ENCODE data around the gene KSR2. TPM values are rescaled to one million over a fixed set of nuclear protein-coding genes. Genes with fewer than 3 reads are reported as not detected.

The KSR2 gene
- total and polyA plus RNA-seq, 2 donors (not counting 3 experiments of a cell fraction or from before 2014, with no cell fraction given) = 2.1 to 5.2 TPM

GRCh38 chr12:117827660-117828059, 141.1 kb downstream of the KSR2 start:
- BruUV-seq (replicated peaks) = no TSS peak
- no peaks in the 10 kb centered on the region for H3K4me1 ChIP-seq (ENCODE audit: control insufficient read depth, extremely low read depth, insufficient read depth, low read length)
- FAIRE-seq (no peak), DNase-seq (ENCODE audit: low read depth, low spot score) (no peak)
- no peak overlapping the region for H3K4me2 ChIP-seq (ENCODE audit: insufficient read depth, low read length)
- dilution Hi-C loops (cut with MboI; ENCODE audit: extremely low pct_ligation_motif_present, low sequenced_read_pairs) (loop anchor here (25.0 kb wide), 2 partner anchors 215 to 465 kb away; partner anchors contain the start of gene NOS1), intact Hi-C loops (cut with micrococcal nuclease) (no loop called here)
- no peaks in the 10 kb centered on the region for H3K9me3 ChIP-seq (replicated peaks; ENCODE audit: control insufficient read depth, insufficient read depth, low read length)
- H3K4me3 ChIP-seq (replicated peaks in 1 of 3; ENCODE audit: insufficient read depth in 1 of 3, low read depth in 1 of 3, low read length in 3 of 3) = no peak overlapping the region
- H3K79me2 ChIP-seq (ENCODE audit: control insufficient read depth, insufficient read depth, low read length) = no peaks in the 10 kb centered on the region
- CTCF ChIA-PET = interaction anchor here (1.0 to 1.7 kb wide), 4 partner anchors 9 to 461 kb away, joined by 3 to 9 read pairs (median 5); no protein-coding TSS in a partner anchor
- no peaks in the 10 kb centered on the region for H3K27me3 ChIP-seq (ENCODE audit: control insufficient read depth in 2 of 2, insufficient read depth in 2 of 2, low read length in 2 of 2)
- H3K27ac ChIP-seq (ENCODE audit: insufficient read depth, low read depth, low read length) = no peak overlapping the region
- no peak overlapping the region for H3K9ac ChIP-seq (replicated peaks; ENCODE audit: extremely low read depth, insufficient read depth, low read length)
- TF ChIP-seq EZH2 (IDR thresholded peaks at IDR 0.05; ENCODE audit: borderline replicate concordance, low read depth, low read length, severe bottlenecking) = no peak
- TF ChIP-seq FOS (IDR thresholded peaks at IDR 0.05; ENCODE audit: borderline replicate concordance, insufficient read depth, low read length) = no peak
- no peak for TF ChIP-seq POLR2AphosphoS5 (IDR thresholded peaks at IDR 0.05; ENCODE audit: insufficient read depth, low read depth, low read length)
- TF ChIP-seq JUN (IDR thresholded peaks at IDR 0.05; ENCODE audit: borderline replicate concordance, insufficient read depth, insufficient read length, low read depth) = no peak
- TF ChIP-seq MAX (IDR thresholded peaks at IDR 0.05; ENCODE audit: insufficient read depth, insufficient read length) = no peak
- no peak for TF ChIP-seq CTCF (IDR thresholded peaks at IDR 0.05; ENCODE audit: extremely low read depth in 1 of 2, insufficient read depth in 1 of 2, low read depth in 1 of 2, low read length in 2 of 2)
- no peak for TF ChIP-seq POLR2A (IDR thresholded peaks at IDR 0.05; ENCODE audit: low read depth, low read length)
- no peak for TF ChIP-seq GATA2 (IDR thresholded peaks at IDR 0.05; ENCODE audit: insufficient read depth, insufficient read length, low read depth, low read length)
- TF ChIP-seq MYC (IDR thresholded peaks at IDR 0.05; ENCODE audit: low read depth, low read length) = no peak
- no peak overlapping the region for H2AFZ ChIP-seq (ENCODE audit: low read depth, low read length)
- H4K20me1 ChIP-seq (replicated peaks; ENCODE audit: control insufficient read depth, extremely low read depth, insufficient read depth, low read length) = no peaks in the 10 kb centered on the region
- H3K36me3 ChIP-seq (ENCODE audit: control insufficient read depth in 2 of 2, extremely low read depth in 1 of 2, insufficient read depth in 2 of 2, low read length in 2 of 2) = no peaks in the 10 kb centered on the region
- POLR2A ChIA-PET = no interaction called here
- H3K9me1 ChIP-seq (replicated peaks; ENCODE audit: control insufficient read depth, extremely low read depth, insufficient read depth, low read length) = no peaks in the 10 kb centered on the region

All from endothelial cell of umbilical vein (primary cell).